Measurements from ENCODE around the gene LCA5L.

LCA5L gene

GRCh38 chr21:39479814-39480182 lies 34.2 kb upstream of the LCA5L start:
- in situ Hi-C loops (cut with HindIII; ENCODE audit: low sequenced_read_pairs) = no loop called here
- DNase-seq (ENCODE audit: low read depth) = no peak
- H3K4me3 ChIP-seq (ENCODE audit: low read depth, low read length) = no peak overlapping the region
- TF ChIP-seq CTCF (IDR thresholded peaks at IDR 0.05; ENCODE audit: low read depth, low read length, missing control alignments) = no peak

GRCh38 chr21:39479164-39479813 lies 33.7 kb upstream of the LCA5L start:
- in situ Hi-C loops (cut with HindIII; ENCODE audit: low sequenced_read_pairs) = no loop called here
- TF ChIP-seq CTCF (IDR thresholded peaks at IDR 0.05; ENCODE audit: low read depth, low read length, missing control alignments) = no peak

GRCh38 chr21:39474611-39475010 lies 29.0 kb upstream of the LCA5L start:
- no peak for DNase-seq (ENCODE audit: low read depth)
- in situ Hi-C loops (cut with HindIII; ENCODE audit: low sequenced_read_pairs) = no loop called here
- no peak overlapping the region for H3K4me3 ChIP-seq (ENCODE audit: low read depth, low read length)
- no peak for TF ChIP-seq CTCF (IDR thresholded peaks at IDR 0.05; ENCODE audit: low read depth, low read length, missing control alignments)

More at GRCh38 chr21:39479164-39479813, 33.7 kb upstream of the LCA5L start:
- no peak for DNase-seq (ENCODE audit: low read depth)
- no peak overlapping the region for H3K4me3 ChIP-seq (ENCODE audit: low read depth, low read length)

GRCh38 chr21:39472786-39473185 lies 27.2 kb upstream of the LCA5L start:
- no peak for TF ChIP-seq CTCF (IDR thresholded peaks at IDR 0.05; ENCODE audit: low read depth, low read length, missing control alignments)
- in situ Hi-C loops (cut with HindIII; ENCODE audit: low sequenced_read_pairs) = no loop called here
- H3K4me3 ChIP-seq (ENCODE audit: low read depth, low read length) = no peak overlapping the region
- no peak for DNase-seq (ENCODE audit: low read depth)

GRCh38 chr21:39471598-39471997 lies 26.0 kb upstream of the LCA5L start:
- DNase-seq (ENCODE audit: low read depth) = no peak
- in situ Hi-C loops (cut with HindIII; ENCODE audit: low sequenced_read_pairs) = no loop called here
- no peak overlapping the region for H3K4me3 ChIP-seq (ENCODE audit: low read depth, low read length)
- TF ChIP-seq CTCF (IDR thresholded peaks at IDR 0.05; ENCODE audit: low read depth, low read length, missing control alignments) = no peak

GRCh38 chr21:39468559-39468958 lies 23.0 kb upstream of the LCA5L start:
- no peak for TF ChIP-seq CTCF (IDR thresholded peaks at IDR 0.05; ENCODE audit: low read depth, low read length, missing control alignments)
- H3K4me3 ChIP-seq (ENCODE audit: low read depth, low read length) = no peak overlapping the region
- no peak for DNase-seq (ENCODE audit: low read depth)
- in situ Hi-C loops (cut with HindIII; ENCODE audit: low sequenced_read_pairs) = no loop called here

All from astrocyte of the cerebellum (primary cell).